MCF 10A (cell line): Measurements from ENCODE around the gene TUBA4B. TPM values are rescaled to one million over a fixed set of nuclear protein-coding genes. Genes with fewer than 3 reads are reported as not detected.

Experiments
- BruUV-seq: library from RNA; stranded (reverse); fragments of 400-500 nt; replicated peaks from 2 replicates; lab custom pipeline; 2021; lab: Mats Ljungman, UMichigan
- CTCF ChIA-PET: fragments of 300-600 bp; sonication (Branson Sonifier 250); formaldehyde crosslinking; extraction: SDS; loops from one replicate; lab custom pipeline; 2021; ENCODE audit warnings: antibody characterized with exemption, inconsistent platforms; lab: Yijun Ruan, JAX
- POLR2A ChIA-PET: fragments of 300-600, 350-650 bp; sonication (Branson Sonifier 250); formaldehyde crosslinking; extraction: SDS; loops from one replicate; lab custom pipeline; 2020; ENCODE audit warnings: antibody characterized with exemption, inconsistent platforms; lab: Yijun Ruan, JAX
- DNase-seq: peaks from one replicate; pipeline ENCODE4 v3.0.0-alpha.2; 2018; ENCODE audit not compliant: unreplicated experiment
- H3K27ac Mint-ChIP-seq: one replicate; pipeline ENCODE4 v1.8.0; 2022; ENCODE audit warnings: mild to moderate bottlenecking, low read depth, mixed read lengths; ENCODE audit not compliant: unreplicated experiment
- H3K27me3 Mint-ChIP-seq: one replicate; pipeline ENCODE4 v1.8.0; 2022; ENCODE audit warnings: mixed read lengths; ENCODE audit not compliant: insufficient read depth, unreplicated experiment
- H3K36me3 Mint-ChIP-seq: one replicate; pipeline ENCODE4 v1.8.0; 2022; ENCODE audit warnings: mild to moderate bottlenecking, moderate library complexity, mixed read lengths; ENCODE audit not compliant: insufficient read depth, unreplicated experiment
- H3K4me1 Mint-ChIP-seq: one replicate; pipeline ENCODE4 v1.8.0; 2022; ENCODE audit warnings: mixed read lengths; ENCODE audit not compliant: insufficient read depth, unreplicated experiment
- H3K4me3 Mint-ChIP-seq: one replicate; pipeline ENCODE4 v1.8.0; 2022; ENCODE audit warnings: mild to moderate bottlenecking, moderate library complexity, mixed read lengths; ENCODE audit not compliant: unreplicated experiment
- H3K9me3 Mint-ChIP-seq: one replicate; pipeline ENCODE4 v1.8.0; 2022; ENCODE audit warnings: mixed read lengths; ENCODE audit not compliant: unreplicated experiment
- intact Hi-C: fragments of 100-400 bp; cut with micrococcal nuclease; formaldehyde crosslinking; loops from 2 replicates; pipeline ENCODE4 v1.14.1; 2022
- total RNA-seq: library from RNA; stranded (reverse); gene quantifications from 2 replicates; pipeline ENCODE4 v1.2.3, GENCODE V29; 2022
- TF ChIP-seq, protein P1 (sequence below): fragments of 200-600 bp; IDR thresholded peaks from one replicate; pipeline ENCODE4 v1.8.0; 2022; ENCODE audit warnings: antibody characterized with exemption, mild to moderate bottlenecking; ENCODE audit not compliant: unreplicated experiment

The TUBA4B gene
- total RNA-seq, 1 experiment from 2014 or later, result not detected

GRCh38 chr2:219247678-219248642 lies 5.1 kb upstream of the TUBA4B start:
- H3K4me3 Mint-ChIP-seq, result peak overlapping the region; percentile 64
- peaks cover 35% of the 10 kb centered on the region for H3K4me1 Mint-ChIP-seq
- peaks cover 60% of the 10 kb centered on the region for H3K36me3 Mint-ChIP-seq
- H3K9me3 Mint-ChIP-seq, result no peaks in the 10 kb centered on the region
- CTCF ChIA-PET, result interaction anchor here (0.6 to 10.3 kb wide), 8 partner anchors 16 to 537 kb away, joined by 3 to 123 read pairs (median 4); partner anchors contain the start of gene NHEJ1
- no peaks in the 10 kb centered on the region for H3K27me3 Mint-ChIP-seq
- POLR2A ChIA-PET, result interaction anchor here (0.5 to 14.1 kb wide), 6 partner anchors 15 to 273 kb away, joined by 3 to 401 read pairs (median 22); partner anchors contain the start of genes ANKZF1, ATG9A, CNPPD1 and DNAJB2
- TF ChIP-seq, protein P1, sequence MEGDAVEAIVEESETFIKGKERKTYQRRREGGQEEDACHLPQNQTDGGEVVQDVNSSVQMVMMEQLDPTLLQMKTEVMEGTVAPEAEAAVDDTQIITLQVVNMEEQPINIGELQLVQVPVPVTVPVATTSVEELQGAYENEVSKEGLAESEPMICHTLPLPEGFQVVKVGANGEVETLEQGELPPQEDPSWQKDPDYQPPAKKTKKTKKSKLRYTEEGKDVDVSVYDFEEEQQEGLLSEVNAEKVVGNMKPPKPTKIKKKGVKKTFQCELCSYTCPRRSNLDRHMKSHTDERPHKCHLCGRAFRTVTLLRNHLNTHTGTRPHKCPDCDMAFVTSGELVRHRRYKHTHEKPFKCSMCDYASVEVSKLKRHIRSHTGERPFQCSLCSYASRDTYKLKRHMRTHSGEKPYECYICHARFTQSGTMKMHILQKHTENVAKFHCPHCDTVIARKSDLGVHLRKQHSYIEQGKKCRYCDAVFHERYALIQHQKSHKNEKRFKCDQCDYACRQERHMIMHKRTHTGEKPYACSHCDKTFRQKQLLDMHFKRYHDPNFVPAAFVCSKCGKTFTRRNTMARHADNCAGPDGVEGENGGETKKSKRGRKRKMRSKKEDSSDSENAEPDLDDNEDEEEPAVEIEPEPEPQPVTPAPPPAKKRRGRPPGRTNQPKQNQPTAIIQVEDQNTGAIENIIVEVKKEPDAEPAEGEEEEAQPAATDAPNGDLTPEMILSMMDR, result no peak
- intact Hi-C loops, result loop anchor here (5.0 kb wide), 1 partner anchor 49 kb away; no protein-coding TSS in a partner anchor
- peak overlapping the region; percentile 86 for H3K27ac Mint-ChIP-seq
- DNase-seq, result no peak
- no TSS peak for BruUV-seq

DNA sequence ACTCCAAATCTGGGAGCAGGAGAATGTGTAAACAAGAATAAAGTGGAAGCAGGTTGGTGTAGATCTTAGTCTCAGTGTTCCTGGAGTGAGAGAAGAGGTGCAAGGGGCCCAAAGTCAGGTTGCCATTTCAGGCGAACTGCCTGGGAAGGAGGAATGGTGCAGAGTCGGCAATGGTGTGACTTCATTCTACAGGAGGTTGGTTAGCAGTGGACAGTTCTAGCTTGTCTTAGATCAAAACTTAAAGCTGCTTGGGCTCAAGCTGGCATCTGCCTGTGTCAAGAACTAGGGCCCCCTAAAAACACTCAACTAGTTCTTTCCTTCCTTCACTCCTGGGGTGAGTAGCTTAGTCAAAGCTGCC lies 4.2 kb upstream of the TUBA4B start:
- no peak for DNase-seq
- no TSS peak for BruUV-seq
- H3K9me3 Mint-ChIP-seq, result no peaks in the 10 kb centered on the region
- H3K36me3 Mint-ChIP-seq, result peaks cover 64% of the 10 kb centered on the region
- intact Hi-C loops, result loop anchor here (1.0 to 5.0 kb wide), 2 partner anchors 48 to 89 kb away; partner anchors contain the start of gene NHEJ1
- ChIA-PET POLR2A (interaction anchor here (0.8 to 14.1 kb wide), 11 partner anchors 16 to 349 kb away, joined by 3 to 401 read pairs (median 11); partner anchors contain the start of genes ABCB6, ANKZF1, ATG9A and CNPPD1), CTCF (interaction anchor here (0.6 to 10.3 kb wide), 9 partner anchors 13 to 393 kb away, joined by 3 to 123 read pairs (median 4); partner anchors contain the start of gene NHEJ1)
- H3K27ac Mint-ChIP-seq, result peak overlapping the region; percentile 86
- H3K27me3 Mint-ChIP-seq, result no peaks in the 10 kb centered on the region
- TF ChIP-seq, protein P1, result no peak
- H3K4me1 Mint-ChIP-seq, result peaks cover 35% of the 10 kb centered on the region
- peak overlapping the region; percentile 64 for H3K4me3 Mint-ChIP-seq

DNA sequence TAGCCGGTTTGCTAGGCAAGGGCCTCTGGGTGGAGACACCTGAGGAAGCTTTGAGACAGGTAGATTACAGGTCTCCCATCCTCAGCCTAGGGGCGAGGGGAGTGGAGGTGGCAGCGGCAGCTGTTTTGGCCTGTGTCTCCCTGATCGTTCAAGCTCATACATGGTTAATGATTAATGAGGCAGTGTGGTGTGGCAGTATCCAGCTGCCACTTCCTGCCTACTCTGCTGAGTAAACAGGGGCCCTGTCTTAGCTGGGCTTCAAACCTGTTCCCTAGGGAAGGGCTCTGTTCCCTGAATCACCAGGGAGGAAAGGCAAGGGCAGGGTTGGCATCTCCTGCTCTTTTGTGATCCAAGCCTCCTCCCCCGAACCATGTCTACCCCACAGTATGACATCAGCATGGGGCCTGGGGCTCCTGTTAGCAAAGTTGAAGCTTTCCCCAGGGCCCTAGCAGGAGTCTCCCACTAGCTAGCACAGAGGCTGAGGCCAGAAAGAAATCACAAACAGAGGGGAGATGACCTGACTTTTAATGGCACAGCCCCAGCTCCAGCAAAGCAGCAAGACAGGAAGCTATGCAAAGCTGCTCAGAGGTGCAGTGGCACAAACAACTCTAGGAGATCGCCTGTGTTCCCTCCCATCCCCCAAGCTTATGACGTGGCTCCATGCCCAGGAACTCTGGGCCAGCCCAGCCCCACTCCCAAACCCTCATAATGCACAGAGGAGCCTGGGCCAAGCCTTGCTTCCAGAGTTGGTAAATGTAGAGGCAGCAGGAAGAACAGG lies 3.7 kb upstream of the TUBA4B start:
- no TSS peak for BruUV-seq
- Mint-ChIP-seq H3K36me3 (peaks cover 64% of the 10 kb centered on the region), H3K27ac (peak overlapping the region; percentile 86), H3K9me3 (no peaks in the 10 kb centered on the region), H3K27me3 (no peaks in the 10 kb centered on the region), H3K4me3 (peak overlapping the region; percentile 64), H3K4me1 (peaks cover 35% of the 10 kb centered on the region)
- TF ChIP-seq, protein P1, result no peak
- ChIA-PET CTCF (interaction anchor here (0.6 to 10.3 kb wide), 13 partner anchors 13 to 392 kb away, joined by 3 to 123 read pairs (median 4); partner anchors contain the start of genes ANKZF1, ATG9A, CNPPD1 and DNAJB2), POLR2A (interaction anchor here (0.8 to 14.1 kb wide), 18 partner anchors 11 to 1031 kb away, joined by 3 to 401 read pairs (median 6); partner anchors contain the start of genes ABCB6, ANKZF1, ATG9A and CNPPD1)
- intact Hi-C loops, result loop anchor here (1.0 to 5.0 kb wide), 2 partner anchors 48 to 89 kb away; partner anchors contain the start of gene NHEJ1
- DNase-seq, result peak; percentile 92
